ENCODE data around the gene PTPRD. TPM values are rescaled to one million over a fixed set of nuclear protein-coding genes. Genes with fewer than 3 reads are reported as not detected.

PTPRD gene
- total RNA-seq, 1 experiment from 2014 or later, result 32.5 TPM

- Histone ChIP-seq H2BK15ac (ENCODE audit: low read depth, low read length) (no peak overlapping the region), H3K9ac (ENCODE audit: extremely low read depth, insufficient read length, low read length) (no peak overlapping the region), H3K4me2 (ENCODE audit: insufficient read depth, insufficient read length, low read length) (no peak overlapping the region), H2BK120ac (ENCODE audit: low read depth, low read length, poor library complexity, severe bottlenecking) (no peak overlapping the region), H4K5ac (ENCODE audit: insufficient read length, low read depth, low read length) (no peak overlapping the region), H3K9me3 (ENCODE audit: control insufficient read depth, low read depth, low read length) (no peaks in the 10 kb centered on the region), H4K8ac (replicated peaks; ENCODE audit: insufficient read length, low read depth, low read length) (no peak overlapping the region), H3K4me1 (ENCODE audit: insufficient read depth, low read length) (no peaks in the 10 kb centered on the region), H3K27ac (ENCODE audit: insufficient read length, low read depth, low read length) (no peak overlapping the region), H3K27me3 (ENCODE audit: insufficient read depth, low read length) (no peaks in the 10 kb centered on the region), H4K91ac (ENCODE audit: insufficient read length, low read depth, low read length) (no peak overlapping the region), H2BK20ac (ENCODE audit: low read depth, low read length, poor library complexity, severe bottlenecking) (no peak overlapping the region), H3K23me2 (ENCODE audit: insufficient read length, low read depth, low read length, poor library complexity, severe bottlenecking) (no peaks in the 10 kb centered on the region), H3K18ac (ENCODE audit: insufficient read length, low read depth, low read length) (no peak overlapping the region), H3K56ac (ENCODE audit: insufficient read length, low read depth, low read length) (no peak overlapping the region), H2BK12ac (ENCODE audit: insufficient read length, low read depth, low read length) (no peak overlapping the region), H3K79me1 (ENCODE audit: insufficient read depth, low read depth, low read length, poor library complexity, severe bottlenecking) (no peaks in the 10 kb centered on the region), H4K20me1 (ENCODE audit: control insufficient read depth, insufficient read depth, insufficient read length) (no peaks in the 10 kb centered on the region), H3K14ac (ENCODE audit: insufficient read depth, low read length) (no peak overlapping the region), H2AFZ (ENCODE audit: low read length) (no peak overlapping the region), H2BK5ac (ENCODE audit: insufficient read length, low read length) (no peak overlapping the region), H3K23ac (ENCODE audit: insufficient read length, low read depth, low read length) (no peak overlapping the region), H3K4ac (ENCODE audit: low read depth, low read length) (no peak overlapping the region), H3T11ph (ENCODE audit: low read length) (no peak overlapping the region), H3K79me2 (ENCODE audit: insufficient read depth, low read length) (no peaks in the 10 kb centered on the region), H2AK5ac (ENCODE audit: insufficient read length, low read length) (no peak overlapping the region)
- H3K27me3 Mint-ChIP-seq (ENCODE audit: low read depth), result no peaks in the 10 kb centered on the region
- no peak overlapping the region for H3K4me3 Mint-ChIP-seq
- peaks cover 2 to 4% of the 10 kb centered on the region in 2 experiments for H3K9me3 Mint-ChIP-seq
- no peak for DNase-seq
- no peak overlapping the region for H3K27ac Mint-ChIP-seq
- no peak for TF ChIP-seq CTCF (conservative IDR thresholded peaks at IDR 0.05)
- H3K36me3 Mint-ChIP-seq (ENCODE audit: insufficient read depth in 1 of 3, low read depth in 3 of 3), result peaks cover 0 to 5% (median 1%) of the 10 kb centered on the region in 3 experiments; a peak in 5 of 7 replicates
- H3K4me1 Mint-ChIP-seq, result peaks cover 0 to 3% of the 10 kb centered on the region in 2 experiments; a peak in 1 of 4 replicates
- no CpG with 5 or more reads among the region's 3 CpGs for WGBS (ENCODE audit: extremely low coverage, insufficient read length, low lambda C conversion rate)
Measured at GRCh38 chr9:9489183-9489582, 1123.6 kb downstream of the PTPRD start.

Data from H9 (cell line).